PC-3 (cell line): ENCODE data around the gene LGMN. TPM values are rescaled to one million over a fixed set of nuclear protein-coding genes. Genes with fewer than 3 reads are reported as not detected.
"Not testable (repeated sequence)": the region's sequence is repeated elsewhere in the genome, so short reads cannot be mapped to it uniquely, and the experiment has no call there.

Experiments used
- ATAC-seq: fragments of 200-7000 bp; cut with Tn5 transposase; 2 replicates; pipeline ENCODE4 v1.9.1; 2020; ENCODE audit warnings: mild to moderate bottlenecking, moderate library complexity
- BruUV-seq: library from RNA; stranded (reverse); fragments of 400-500 nt; replicated peaks from 2 replicates; lab custom pipeline; 2021; lab: Mats Ljungman, UMichigan
- CTCF ChIA-PET: fragments of 300-600 bp; sonication (Branson Sonifier 250); formaldehyde crosslinking; loops from one replicate; lab custom pipeline; 2022; ENCODE audit warnings: antibody characterized with exemption; lab: Charles Lee
- POLR2A ChIA-PET: fragments of 300-600 bp; sonication (Branson Sonifier 250); formaldehyde crosslinking; loops from one replicate; lab custom pipeline; 2022; ENCODE audit warnings: antibody characterized with exemption; ENCODE audit not compliant: unreplicated experiment; lab: Charles Lee
- DNase-seq: peaks from one replicate; pipeline ENCODE4 v3.0.0-alpha.2; 2015
- H2AFZ ChIP-seq: fragments of 300-600 bp; sonication (generic); 2 replicates; pipeline ENCODE4 v1.6.0; 2016; ENCODE audit warnings: antibody characterized with exemption, low read length
- H3F3A ChIP-seq: fragments of 300-600 bp; sonication (generic); one replicate; pipeline ENCODE4 v1.6.0; 2017; ENCODE audit warnings: antibody characterized with exemption, low read length, control low read depth, mild to moderate bottlenecking; ENCODE audit not compliant: unreplicated experiment
- H3K27ac ChIP-seq: fragments of 300-600 bp; sonication (generic); 2 replicates; pipeline ENCODE4 v1.5.1; 2016; ENCODE audit warnings: mild to moderate bottlenecking, low read length
- H3K27me3 ChIP-seq: fragments of 300-600 bp; sonication (generic); 2 replicates; pipeline ENCODE4 v1.6.1; 2016; ENCODE audit warnings: low read length, mixed read lengths
- H3K36me3 ChIP-seq: fragments of 300-600 bp; sonication (generic); 2 replicates; pipeline ENCODE4 v1.6.1; 2016; ENCODE audit warnings: low read depth, mixed run types, low read length, mixed read lengths
- H3K4me1 ChIP-seq: fragments of 300-600 bp; sonication (generic); 2 replicates; pipeline ENCODE4 v1.5.1; 2016; ENCODE audit warnings: low read length; ENCODE audit not compliant: insufficient read depth
- H3K4me2 ChIP-seq: fragments of 300-600 bp; sonication (generic); 2 replicates; pipeline ENCODE4 v1.6.0; 2016; ENCODE audit warnings: low read length
- H3K4me3 ChIP-seq: fragments of 300-600 bp; sonication (generic); 2 replicates; pipeline ENCODE4 v1.5.1; 2016; ENCODE audit warnings: mild to moderate bottlenecking, low read length, mixed read lengths
- H3K79me2 ChIP-seq: fragments of 300-600 bp; sonication (generic); 2 replicates; pipeline ENCODE4 v1.6.1; 2017; ENCODE audit warnings: low read length, mixed read lengths
- H3K9ac ChIP-seq: fragments of 300-600 bp; sonication (generic); 2 replicates; pipeline ENCODE4 v1.6.0; 2016; ENCODE audit warnings: mild to moderate bottlenecking, low read length
- H3K9me2 ChIP-seq: fragments of 300-600 bp; sonication (generic); replicated peaks from 2 replicates; pipeline ENCODE4 v1.6.1; 2016; ENCODE audit warnings: mixed run types, low read length, mixed read lengths
- H3K9me3 ChIP-seq: fragments of 300-600 bp; sonication (generic); 2 replicates; pipeline ENCODE4 v1.6.1; 2016; ENCODE audit warnings: low read length, mixed read lengths
- H4K20me1 ChIP-seq: fragments of 300-600 bp; sonication (generic); 2 replicates; pipeline ENCODE4 v1.6.1; 2016; ENCODE audit warnings: low read length, mixed read lengths
- EZH2 ChIP-seq: fragments of 300-600 bp; sonication (generic); IDR thresholded peaks from one replicate; pipeline ENCODE4 v1.6.1; 2017; ENCODE audit warnings: antibody characterized with exemption, mild to moderate bottlenecking, low read length; ENCODE audit not compliant: unreplicated experiment
- EZH2phosphoT487 ChIP-seq: fragments of 300-600 bp; sonication (generic); IDR thresholded peaks from 2 replicates; pipeline ENCODE4 v1.6.1; 2018; ENCODE audit warnings: mild to moderate bottlenecking, antibody characterized with exemption, low read length, borderline replicate concordance
- intact Hi-C: fragments of 100-400 bp; cut with micrococcal nuclease; formaldehyde crosslinking; loops from 2 replicates; pipeline ENCODE4 v1.9.0; 2023
- total RNA-seq: library from RNA; depleted of rRNA; stranded (reverse); fragments of >200 nt; gene quantifications from 2 replicates; pipeline ENCODE4 v1.2.3, GENCODE V29; 2014
- TF ChIP-seq, protein P1 (sequence below): fragments of 300-600 bp; sonication (generic); conservative IDR thresholded peaks from 2 replicates; pipeline ENCODE4 v1.5.1; 2017; ENCODE audit warnings: antibody characterized with exemption, low read depth, mild to moderate bottlenecking, low read length

LGMN gene
- total RNA-seq, 1 experiment from 2014 or later = 46.8 TPM

DNA sequence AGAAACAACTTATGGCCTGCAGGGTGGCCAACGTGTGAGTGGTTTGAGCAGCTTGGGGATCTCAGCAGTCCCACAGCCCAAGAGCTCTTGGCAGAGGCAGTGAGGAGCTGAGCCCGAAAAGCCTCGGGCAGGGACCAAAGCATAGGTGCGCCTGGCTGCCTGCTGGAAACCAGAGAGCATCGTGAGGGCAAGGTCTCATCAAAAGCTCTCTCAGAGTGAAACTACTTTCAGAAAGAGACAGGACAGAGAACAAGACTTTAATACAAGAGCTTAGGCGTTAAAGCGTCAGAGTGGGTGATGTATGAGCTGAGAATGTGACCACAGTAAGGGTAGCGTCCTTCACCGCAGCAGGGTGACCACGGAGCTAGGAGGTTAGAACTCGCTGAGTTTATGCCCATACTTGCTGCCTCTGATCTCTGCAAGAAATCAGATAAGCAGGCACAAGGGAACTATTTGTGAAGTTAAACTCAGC lies 30.8 kb downstream of the LGMN start:
- Histone ChIP-seq H3K9me2 (no peaks in the 10 kb centered on the region), H4K20me1 (no peaks in the 10 kb centered on the region), H3K36me3 (no peaks in the 10 kb centered on the region; the same call in 1 of the 2 replicates), H3F3A (no peaks in the 10 kb centered on the region), H3K4me3 (no peak overlapping the region), H3K27me3 (no peaks in the 10 kb centered on the region), H2AFZ (no peak overlapping the region), H3K4me1 (peaks cover 13% of the 10 kb centered on the region), H3K9ac (no peak overlapping the region), H3K79me2 (no peaks in the 10 kb centered on the region), H3K27ac (no peak overlapping the region), H3K4me2 (no peak overlapping the region), H3K9me3 (no peaks in the 10 kb centered on the region)
- intact Hi-C loops = no loop called here
- no peak for ATAC-seq
- no peak for DNase-seq
- ChIA-PET POLR2A (no interaction called here), CTCF (no interaction called here)
- TF ChIP-seq EZH2 (no peak), EZH2phosphoT487 (no peak)
- TF ChIP-seq, protein P1, sequence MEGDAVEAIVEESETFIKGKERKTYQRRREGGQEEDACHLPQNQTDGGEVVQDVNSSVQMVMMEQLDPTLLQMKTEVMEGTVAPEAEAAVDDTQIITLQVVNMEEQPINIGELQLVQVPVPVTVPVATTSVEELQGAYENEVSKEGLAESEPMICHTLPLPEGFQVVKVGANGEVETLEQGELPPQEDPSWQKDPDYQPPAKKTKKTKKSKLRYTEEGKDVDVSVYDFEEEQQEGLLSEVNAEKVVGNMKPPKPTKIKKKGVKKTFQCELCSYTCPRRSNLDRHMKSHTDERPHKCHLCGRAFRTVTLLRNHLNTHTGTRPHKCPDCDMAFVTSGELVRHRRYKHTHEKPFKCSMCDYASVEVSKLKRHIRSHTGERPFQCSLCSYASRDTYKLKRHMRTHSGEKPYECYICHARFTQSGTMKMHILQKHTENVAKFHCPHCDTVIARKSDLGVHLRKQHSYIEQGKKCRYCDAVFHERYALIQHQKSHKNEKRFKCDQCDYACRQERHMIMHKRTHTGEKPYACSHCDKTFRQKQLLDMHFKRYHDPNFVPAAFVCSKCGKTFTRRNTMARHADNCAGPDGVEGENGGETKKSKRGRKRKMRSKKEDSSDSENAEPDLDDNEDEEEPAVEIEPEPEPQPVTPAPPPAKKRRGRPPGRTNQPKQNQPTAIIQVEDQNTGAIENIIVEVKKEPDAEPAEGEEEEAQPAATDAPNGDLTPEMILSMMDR = no peak
- BruUV-seq = no TSS peak

- Histone ChIP-seq H3K9me2 (no peaks in the 10 kb centered on the region), H3K4me1 (peaks cover 13% of the 10 kb centered on the region), H3K27me3 (no peaks in the 10 kb centered on the region), H3K9me3 (no peaks in the 10 kb centered on the region), H3K27ac (no peak overlapping the region), H2AFZ (no peak overlapping the region), H3K79me2 (no peaks in the 10 kb centered on the region), H3K4me3 (no peak overlapping the region), H3F3A (no peaks in the 10 kb centered on the region), H3K4me2 (no peak overlapping the region), H3K36me3 (no peaks in the 10 kb centered on the region; the same call in 1 of the 2 replicates), H4K20me1 (no peaks in the 10 kb centered on the region), H3K9ac (no peak overlapping the region)
- no TSS peak for BruUV-seq
- TF ChIP-seq EZH2 = no peak
- TF ChIP-seq, protein P1 = no peak
- no peak for TF ChIP-seq EZH2phosphoT487
- ChIA-PET CTCF (no interaction called here), POLR2A (no interaction called here)
- no peak for ATAC-seq
- DNase-seq = no peak
- intact Hi-C loops = no loop called here
These were observed 32.3 kb downstream of the LGMN start for GRCh38 chr14:92716131-92716530.

DNA sequence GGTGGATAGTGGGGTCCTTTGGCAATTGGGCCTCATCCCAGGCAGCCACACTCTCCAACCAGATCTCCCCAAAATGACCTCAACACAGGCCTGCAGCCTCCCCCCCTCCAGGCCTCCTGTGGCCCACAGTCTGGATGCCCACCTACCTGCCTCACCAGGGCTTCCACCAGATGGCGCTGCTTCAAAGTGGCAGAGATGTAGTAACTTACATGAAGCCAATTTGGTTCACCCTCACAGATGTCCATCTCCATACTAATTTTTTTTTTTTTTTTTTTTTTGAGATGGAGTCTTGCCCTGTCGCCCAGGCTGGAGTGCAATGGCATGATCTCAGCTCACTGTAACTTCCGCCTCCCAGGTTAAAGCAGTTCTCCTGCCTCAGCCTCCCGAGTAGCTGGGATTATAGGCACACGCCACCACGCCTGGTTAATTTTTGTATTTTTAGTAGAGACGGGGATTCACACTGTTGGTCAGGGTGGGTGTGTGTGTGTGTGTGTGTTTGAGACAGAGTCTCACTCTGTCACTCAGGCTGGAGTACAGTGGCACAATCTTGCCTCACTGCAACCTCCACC lies 33.6 kb downstream of the LGMN start:
- CTCF ChIA-PET = interaction anchor here (1.2 kb wide), 1 partner anchor 69 kb away, joined by 11 read pairs; no protein-coding TSS in a partner anchor
- BruUV-seq = not testable (repeated sequence)

More for the DNA sequence above, 33.6 kb downstream of the LGMN start:
- H3K9me2 ChIP-seq, H3K9me3 ChIP-seq, H4K20me1 ChIP-seq, H3K4me2 ChIP-seq, H3K79me2 ChIP-seq, H3K27ac ChIP-seq, H3K4me1 ChIP-seq, H3F3A ChIP-seq, H3K36me3 ChIP-seq, H3K9ac ChIP-seq, H3K27me3 ChIP-seq, H2AFZ ChIP-seq, H3K4me3 ChIP-seq, POLR2A ChIA-PET: not testable (repeated sequence)
- peak; percentile 96 for ATAC-seq
- peak; percentile 82 for DNase-seq
- TF ChIP-seq, protein P1 = peak; percentile 79
- intact Hi-C loops = loop anchor here (1.0 to 5.0 kb wide), 2 partner anchors 32 to 68 kb away; partner anchors contain the start of gene LGMN
